ENCODE data around the gene SNX1.
"Not testable (repeated sequence)": the region's sequence is repeated elsewhere in the genome, so short reads cannot be mapped to it uniquely, and the experiment has no call there.

SNX1 gene

GRCh38 chr15:64073496-64073895 is 22.3 kb upstream of the SNX1 start:
- not testable (repeated sequence) for DNase-seq (ENCODE audit: low spot score)

GRCh38 chr15:64082757-64083156 is 13.0 kb upstream of the SNX1 start:
- no peak for DNase-seq (ENCODE audit: low spot score)

GRCh38 chr15:64089543-64090280 is 6.1 kb upstream of the SNX1 start:
- no peak for DNase-seq (ENCODE audit: low spot score)

GRCh38 chr15:64090527-64090926 is 5.3 kb upstream of the SNX1 start:
- DNase-seq (ENCODE audit: low spot score), result no peak

- no peak for DNase-seq (ENCODE audit: low spot score)
Measured at GRCh38 chr15:64092075-64092820, 3.5 kb upstream of the SNX1 start.

- no peak for DNase-seq (ENCODE audit: low spot score)
Measured at GRCh38 chr15:64092864-64093626, 2.7 kb upstream of the SNX1 start.

- peak; percentile 76 for DNase-seq (ENCODE audit: low spot score)
Measured at GRCh38 chr15:64093627-64094417, 2.0 kb upstream of the SNX1 start, which contains the start of gene CIAO2A. CIAO2A (minus strand) TSS chr15:64093838; CDS start chr15:64093768, 70 bp downstream.

GRCh38 chr15:64095431-64095794 is 369 bp upstream of the SNX1 start:
- DNase-seq (ENCODE audit: low spot score), result no peak

GRCh38 chr15:64096668-64097384 is 1.0 kb downstream of the SNX1 start:
- no peak for DNase-seq (ENCODE audit: low spot score)

GRCh38 chr15:64099379-64099778 is 3.6 kb downstream of the SNX1 start:
- DNase-seq (ENCODE audit: low spot score), result no peak

GRCh38 chr15:64100958-64101357 is 5.2 kb downstream of the SNX1 start:
- no peak for DNase-seq (ENCODE audit: low spot score)

GRCh38 chr15:64102497-64102896 is 6.7 kb downstream of the SNX1 start:
- DNase-seq (ENCODE audit: low spot score), result no peak

- DNase-seq (ENCODE audit: low spot score), result no peak
Measured at GRCh38 chr15:64105113-64105704, 9.4 kb downstream of the SNX1 start.

- no peak for DNase-seq (ENCODE audit: low spot score)
Measured at GRCh38 chr15:64107337-64107736, 11.6 kb downstream of the SNX1 start.

- not testable (repeated sequence) for DNase-seq (ENCODE audit: low spot score)
Measured at GRCh38 chr15:64110108-64110701, 14.4 kb downstream of the SNX1 start.

- DNase-seq (ENCODE audit: low spot score), result no peak
Measured at GRCh38 chr15:64110950-64111678, 15.3 kb downstream of the SNX1 start.

GRCh38 chr15:64111679-64112050 is 15.9 kb downstream of the SNX1 start:
- DNase-seq (ENCODE audit: low spot score), result no peak

- no peak for DNase-seq (ENCODE audit: low spot score)
Measured at GRCh38 chr15:64112073-64112772, 16.4 kb downstream of the SNX1 start.

GRCh38 chr15:64112904-64113303 is 17.1 kb downstream of the SNX1 start:
- no peak for DNase-seq (ENCODE audit: low spot score)

All from HuH-7 (cell line).